Kidney glomerular epithelial cell (primary cell): ENCODE data around the gene ZBTB3.
"Not testable (repeated sequence)": the region's sequence is repeated elsewhere in the genome, so short reads cannot be mapped to it uniquely, and the experiment has no call there.

ENCODE experiments used
- DNase-seq: peaks from one replicate; lab custom pipeline; 2025; lab: John Stamatoyannopoulos, UW

Gene ZBTB3

DNA sequence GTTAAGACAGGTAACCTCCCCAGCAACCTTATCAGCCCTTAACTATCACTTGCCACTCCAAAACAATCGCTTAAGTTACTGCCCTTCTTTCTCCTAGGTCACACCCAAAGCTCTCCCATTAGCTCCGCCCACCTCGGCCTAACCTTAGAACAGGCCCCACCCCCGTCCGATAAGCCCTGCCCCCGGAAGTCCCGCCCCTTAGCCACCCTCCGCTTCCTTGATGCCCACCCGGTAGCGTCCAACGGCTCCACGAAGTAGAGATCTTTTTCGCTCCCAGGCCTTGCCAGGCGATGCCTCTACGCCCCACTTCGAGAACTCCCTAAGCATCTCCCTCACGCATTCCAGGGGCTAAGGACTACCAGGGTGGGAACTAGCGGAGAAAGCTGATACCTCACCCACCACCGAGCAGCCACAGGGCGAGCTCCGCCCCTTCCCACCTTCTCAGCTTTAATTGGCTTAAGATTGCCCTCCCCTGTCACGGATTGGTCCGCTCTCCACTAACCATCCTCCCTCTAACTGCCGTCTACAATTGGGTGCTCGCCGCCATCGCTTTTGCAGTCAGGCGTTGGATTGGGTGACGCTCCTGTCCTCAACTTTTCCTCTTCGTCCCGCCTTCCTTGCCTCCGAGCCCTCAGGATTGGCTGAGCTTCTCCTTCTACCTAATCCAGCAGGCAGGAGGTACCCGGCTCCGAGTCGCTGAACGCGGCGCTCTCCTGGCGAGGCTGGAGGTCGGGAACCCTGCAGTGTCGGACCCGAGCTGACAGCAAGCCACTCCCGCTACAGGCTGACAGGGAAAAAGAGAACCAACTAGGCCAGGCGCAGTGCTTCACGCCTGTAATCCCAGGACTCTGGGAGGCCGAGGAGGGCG is at the start of gene ZBTB3:
Gene ZBTB3 (minus strand): TSS at position 425 of the 868 bp plus-strand sequence. CDS start 496 bp downstream, outside the sequence.
- peak; percentile 99 for DNase-seq

DNA sequence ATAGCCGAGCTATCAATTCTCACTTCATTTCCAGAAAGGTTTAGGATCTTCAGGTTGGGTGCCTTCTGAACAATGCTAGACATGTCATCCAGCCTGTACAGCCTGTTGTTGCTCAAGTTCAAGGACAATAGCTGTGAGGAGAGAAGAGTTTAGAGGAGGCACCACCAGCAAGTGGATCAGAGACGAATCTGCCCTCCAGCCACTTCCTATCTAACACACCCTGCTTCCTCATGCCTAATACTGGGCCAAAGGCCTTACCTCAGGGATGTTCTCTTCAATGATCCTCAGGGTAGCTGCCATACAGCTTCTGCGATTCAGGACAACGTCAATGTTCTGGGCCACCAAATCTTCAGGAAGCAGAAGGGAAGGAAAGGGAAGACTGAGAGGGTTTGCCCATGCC is 47.1 kb upstream of the ZBTB3 start:
- no peak for DNase-seq

DNA sequence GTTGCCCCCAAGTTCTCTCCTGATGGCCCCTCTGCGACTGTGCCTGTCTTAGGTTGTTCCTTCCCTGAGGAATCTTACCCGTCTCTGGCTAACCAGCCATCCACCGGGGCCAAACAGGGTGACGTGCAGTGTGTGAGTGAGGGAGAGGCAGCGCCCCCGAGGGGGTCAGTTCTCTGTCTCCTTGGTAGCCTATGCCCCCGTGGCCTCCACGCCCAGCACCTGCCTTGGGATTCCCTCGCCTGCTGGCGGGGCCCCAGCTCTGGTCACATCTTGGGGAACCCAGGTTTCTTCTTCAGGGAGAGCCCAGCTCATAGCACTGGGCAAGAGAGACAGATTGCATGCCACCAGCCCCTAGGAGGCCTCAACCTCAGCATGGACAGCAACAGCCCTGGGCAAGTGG is 45.5 kb upstream of the ZBTB3 start:
- no peak for DNase-seq

DNA sequence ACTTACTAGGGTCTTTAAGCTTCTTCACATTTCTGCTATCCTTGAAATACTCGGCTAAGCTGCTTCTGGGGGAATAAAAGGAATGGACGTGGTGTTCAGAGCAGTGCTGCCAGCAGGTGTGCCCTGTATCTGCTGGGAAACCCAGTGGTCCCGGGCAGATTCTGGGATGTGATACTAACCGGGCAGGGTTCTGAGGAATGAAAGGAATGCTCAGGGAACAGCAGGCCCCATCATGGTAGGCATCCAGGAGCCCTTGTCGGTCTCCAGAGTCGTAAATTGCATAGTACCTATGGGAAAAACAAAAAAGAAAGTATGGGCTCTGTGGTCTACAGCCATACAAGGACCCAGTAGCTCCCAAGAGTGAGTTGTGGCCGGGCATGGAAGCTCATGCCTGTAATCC is 42.3 kb upstream of the ZBTB3 start:
- DNase-seq, result no peak

DNA sequence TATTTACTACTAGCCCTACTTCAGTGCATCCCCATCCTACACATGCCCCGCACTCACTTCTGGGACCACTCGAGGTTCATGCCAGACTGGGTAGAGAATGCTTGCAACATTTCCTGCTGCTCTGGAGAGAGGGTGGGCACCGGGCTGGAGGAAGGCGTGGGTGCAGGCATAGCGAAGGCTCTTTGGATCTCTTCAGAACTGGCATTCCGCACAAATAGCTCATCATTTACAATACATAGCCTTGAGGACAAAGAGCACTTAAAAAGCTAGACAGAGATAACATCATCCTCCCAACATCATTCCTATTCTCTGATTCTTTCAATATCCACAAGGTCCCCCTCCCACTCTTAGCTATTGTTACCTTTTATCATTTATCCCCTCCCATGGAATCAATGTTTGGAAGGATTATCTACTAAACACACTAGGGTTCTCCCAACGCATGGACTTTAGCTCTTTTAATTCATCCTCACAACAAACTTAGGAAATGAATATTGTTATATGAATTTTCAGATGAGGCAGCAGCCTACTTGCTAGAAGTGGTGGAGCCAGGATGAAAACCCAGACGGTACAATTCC is 40.3 kb upstream of the ZBTB3 start:
- no peak for DNase-seq

DNA sequence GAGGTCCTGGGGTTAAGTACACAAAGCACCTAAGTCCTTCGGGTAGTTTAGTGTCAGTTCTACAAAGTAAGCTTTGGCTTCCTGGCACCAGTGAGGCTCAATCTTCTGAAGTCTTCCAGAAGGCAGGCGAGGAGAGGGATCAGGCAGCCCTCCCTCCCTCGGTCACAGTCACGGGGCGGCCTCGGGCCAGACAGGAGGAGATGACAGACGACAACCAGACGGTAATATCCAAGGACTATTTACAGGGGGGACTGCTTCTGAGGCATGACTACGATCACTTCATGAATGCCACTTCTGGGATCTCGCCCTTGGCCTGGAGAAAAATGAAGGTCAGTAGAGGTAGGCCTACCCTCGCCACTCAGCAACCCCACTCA is 38.2 kb upstream of the ZBTB3 start:
- DNase-seq, result no peak

DNA sequence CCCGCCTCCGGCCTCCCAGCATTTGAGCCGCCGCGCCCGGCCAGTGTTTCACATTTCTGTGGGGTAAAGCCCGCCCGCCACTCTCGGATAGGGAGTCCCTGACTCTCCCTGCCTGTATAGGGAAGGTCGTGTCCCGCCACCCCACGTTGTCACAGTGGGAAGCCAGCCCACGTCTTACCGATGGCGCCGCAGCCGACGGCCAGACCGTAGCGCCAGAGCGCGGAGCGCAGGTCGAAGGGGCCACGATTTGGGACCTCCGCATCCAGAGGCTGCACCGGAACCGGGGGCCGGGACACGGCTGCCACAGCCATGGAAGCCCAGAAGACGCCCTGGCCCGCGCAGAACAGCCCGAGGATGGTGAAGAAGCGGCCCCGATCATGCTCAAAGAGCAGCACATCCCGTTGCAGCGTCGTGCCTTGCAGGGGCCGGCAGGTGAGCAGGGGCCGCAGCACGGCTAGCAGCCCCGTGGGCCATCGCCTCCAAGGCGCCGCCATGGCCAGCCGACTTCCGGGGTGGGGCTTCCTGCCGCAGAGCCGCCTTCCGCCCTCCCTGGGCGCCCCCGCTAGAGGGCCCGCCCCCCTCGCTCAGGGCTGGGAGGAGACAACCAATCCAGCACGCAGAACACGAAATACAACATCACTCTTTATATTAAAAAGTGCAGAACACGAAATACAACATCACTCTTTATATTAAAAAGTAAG is 37.7 kb upstream of the ZBTB3 start, which contains the start of gene TMEM223:
Gene TMEM223 (minus strand): TSS at position 506 of the 701 bp plus-strand sequence. CDS start 12 bp downstream, at position 494.
- peak; percentile 68 for DNase-seq

DNA sequence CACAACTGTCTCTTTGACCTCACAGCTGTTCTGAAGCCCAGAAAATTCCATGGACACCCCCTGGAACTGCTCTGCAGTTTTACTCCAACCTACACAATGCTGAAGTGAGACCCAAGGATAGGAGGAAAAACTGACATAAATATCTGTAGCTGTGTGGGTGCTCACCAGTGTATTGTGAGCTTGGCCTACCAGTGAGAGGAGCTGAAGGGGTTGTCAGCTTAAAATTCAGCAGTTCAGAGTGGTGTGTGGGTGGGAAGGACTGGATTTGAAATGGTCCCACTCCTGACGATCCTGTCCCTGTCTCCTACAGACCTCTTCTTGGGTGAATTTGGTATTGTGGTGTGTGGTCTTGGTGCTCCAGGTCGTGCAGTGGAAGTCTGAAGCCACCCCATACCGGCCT is 35.6 kb upstream of the ZBTB3 start:
- no peak for DNase-seq

DNA sequence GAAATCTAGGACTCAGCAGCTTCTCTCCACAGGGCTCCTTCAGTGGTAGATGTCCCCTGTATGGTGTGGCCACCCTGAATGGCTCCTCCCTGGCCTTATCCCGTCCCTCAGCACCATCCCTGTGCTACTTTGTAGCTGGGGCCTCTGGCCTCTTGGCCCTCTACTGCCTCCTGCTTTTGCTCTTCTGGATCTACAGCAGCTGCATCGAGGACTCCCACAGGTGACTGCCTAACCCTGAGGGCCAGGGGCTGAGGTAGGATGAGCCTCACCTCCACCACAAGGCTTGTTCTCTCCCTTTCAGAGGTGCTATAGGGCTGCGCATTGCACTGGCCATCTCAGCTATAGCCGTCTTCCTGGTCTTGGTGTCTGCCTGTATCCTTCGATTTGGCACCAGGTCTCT is 35.0 kb upstream of the ZBTB3 start:
- DNase-seq, result no peak

DNA sequence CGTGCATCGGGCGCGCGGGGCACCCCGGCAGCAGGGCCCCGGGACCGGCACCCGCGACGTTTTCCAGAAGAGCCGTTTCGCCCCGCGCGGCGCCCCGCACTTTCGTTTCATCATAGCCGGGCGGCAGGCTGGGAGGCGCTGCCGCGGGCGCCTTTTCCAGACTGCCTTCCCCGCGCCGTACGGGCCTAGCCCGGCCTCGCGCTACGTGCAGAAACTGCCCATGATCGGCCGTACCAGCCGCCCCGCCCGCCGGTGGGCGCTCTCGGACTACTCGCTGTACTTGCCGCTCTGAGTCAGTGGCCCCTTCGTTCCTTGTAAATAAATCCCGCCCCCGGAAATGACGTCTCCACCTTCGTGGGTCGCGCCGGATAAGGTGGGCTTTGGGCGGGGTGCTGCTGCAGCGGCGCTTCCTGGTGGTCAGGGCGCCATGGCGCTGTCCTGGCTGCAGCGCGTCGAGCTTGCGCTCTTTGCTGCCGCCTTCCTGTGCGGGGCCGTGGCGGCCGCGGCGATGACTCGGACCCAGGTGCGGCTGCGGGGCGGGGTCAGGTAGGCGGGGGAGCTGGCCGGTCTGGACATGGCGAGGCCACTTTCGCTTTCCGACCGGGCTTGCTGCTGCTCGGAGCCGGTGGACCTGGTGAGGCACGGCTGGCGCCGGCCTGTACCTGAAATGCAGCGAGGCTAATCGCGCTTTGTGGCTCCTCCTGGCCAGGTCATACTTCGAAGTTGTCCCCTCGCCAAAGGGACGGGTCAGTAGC is 33.2 kb upstream of the ZBTB3 start, which contains the start of gene TMEM179B:
Gene TMEM179B (plus strand): TSS at position 398 of the 755 bp plus-strand sequence. CDS start 30 bp downstream, at position 428.
- peak; percentile 85 for DNase-seq

DNA sequence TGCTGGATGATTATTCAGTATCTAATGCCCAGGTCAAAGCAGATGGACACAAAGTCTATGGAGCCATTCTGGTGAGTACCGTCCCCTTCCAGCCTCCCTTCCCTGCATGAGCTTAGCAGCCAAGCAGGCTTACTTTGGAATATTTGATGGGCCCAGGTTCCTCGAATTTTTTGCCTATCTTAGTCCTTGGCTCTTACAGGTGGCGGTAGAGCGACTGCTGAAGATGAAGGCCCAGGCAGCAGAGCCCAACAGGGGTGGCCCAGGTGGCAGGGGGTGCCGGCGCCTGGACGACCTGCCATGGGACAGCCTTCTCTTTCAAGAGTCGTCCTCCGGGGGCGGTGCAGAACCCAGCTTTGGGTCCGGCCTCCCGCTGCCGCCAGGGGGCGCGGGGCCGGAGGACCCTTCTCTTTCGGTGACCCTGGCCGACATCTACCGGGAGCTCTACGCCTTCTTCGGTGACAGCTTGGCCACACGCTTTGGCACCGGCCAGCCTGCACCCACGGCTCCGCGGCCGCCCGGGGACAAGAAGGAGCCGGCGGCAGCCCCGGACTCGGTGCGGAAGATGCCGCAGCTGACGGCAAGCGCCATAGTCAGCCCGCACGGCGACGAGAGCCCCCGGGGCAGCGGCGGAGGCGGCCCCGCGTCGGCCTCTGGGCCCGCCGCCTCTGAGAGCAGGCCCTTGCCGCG is 32.5 kb upstream of the ZBTB3 start:
- peak; percentile 68 for DNase-seq

DNA sequence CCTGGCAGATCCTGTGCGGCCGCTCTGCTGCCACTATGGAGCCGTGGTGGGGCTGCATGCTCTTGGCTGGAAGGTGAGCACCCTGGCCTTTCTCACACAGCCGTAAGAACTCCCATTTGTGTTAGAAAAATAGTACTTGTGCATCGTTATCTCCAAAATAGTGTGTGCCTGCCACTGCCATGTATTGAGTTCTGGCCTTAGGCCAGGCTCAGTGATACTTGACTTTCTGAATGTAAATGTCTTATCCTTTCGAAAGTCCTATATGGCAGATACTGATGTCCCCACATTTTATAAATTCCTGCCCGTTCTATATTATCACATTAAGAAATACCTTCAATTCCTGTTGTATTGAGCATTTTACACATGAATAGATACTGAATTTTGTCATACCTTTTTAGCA is 28.8 kb upstream of the ZBTB3 start:
- no peak for DNase-seq

DNA sequence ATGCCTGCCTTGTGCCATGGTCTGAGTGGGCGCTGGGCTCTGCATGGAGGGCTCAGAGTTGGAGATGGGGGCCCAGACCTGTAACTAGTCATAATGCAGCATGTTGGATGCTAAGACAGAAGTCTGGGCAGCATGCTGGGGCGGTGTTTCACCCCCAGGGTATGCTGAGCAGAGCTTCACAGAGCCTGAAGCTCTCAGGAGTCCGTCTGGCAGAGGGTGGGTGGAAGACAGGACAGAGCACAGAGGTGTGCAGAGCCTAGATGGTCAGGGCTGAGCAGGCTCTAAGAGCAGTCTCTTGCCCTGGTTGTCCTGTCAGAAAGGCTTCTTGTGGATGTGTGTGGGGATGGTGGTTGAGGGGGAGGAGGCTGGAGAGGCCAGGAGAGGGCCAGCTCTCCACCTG is 24.5 kb upstream of the ZBTB3 start:
- no peak for DNase-seq

DNA sequence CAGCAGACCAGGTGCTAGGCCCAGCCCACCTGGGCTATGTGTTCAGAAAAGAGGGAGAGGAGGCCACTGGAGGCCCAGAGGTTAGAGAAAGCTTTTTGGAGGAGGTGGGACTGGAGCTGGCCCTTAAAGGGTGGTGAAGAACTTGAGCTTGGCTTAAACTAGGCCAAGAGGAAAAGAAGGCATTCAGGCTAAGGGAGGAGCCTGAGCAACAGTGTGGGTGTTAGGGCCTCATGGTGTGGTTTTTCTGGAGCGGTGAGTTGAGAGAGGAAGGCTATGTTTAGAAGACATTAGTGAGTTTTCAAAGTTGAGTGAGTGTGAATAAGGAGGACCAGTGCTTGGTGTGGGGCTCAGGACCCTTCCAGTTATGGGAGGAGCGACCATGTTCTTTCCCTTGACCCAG is 23.4 kb upstream of the ZBTB3 start:
- DNase-seq, result no peak

DNA sequence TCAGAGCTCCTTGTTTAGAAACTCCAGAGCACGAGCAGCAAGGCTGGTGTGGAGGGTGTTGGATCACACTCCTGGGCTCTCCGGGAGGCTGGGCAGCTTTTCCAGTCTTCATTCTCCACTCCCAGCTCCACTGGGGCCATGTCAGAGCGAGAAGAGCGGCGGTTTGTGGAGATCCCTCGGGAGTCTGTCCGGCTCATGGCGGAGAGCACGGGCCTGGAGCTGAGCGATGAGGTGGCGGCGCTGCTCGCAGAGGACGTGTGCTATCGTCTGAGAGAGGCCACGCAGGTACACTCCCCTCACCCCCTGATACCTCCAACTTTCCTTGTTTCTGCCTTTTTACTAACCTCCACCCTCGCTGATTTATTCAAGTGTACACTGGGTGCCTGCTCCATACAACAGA is 21.7 kb upstream of the ZBTB3 start:
- no peak for DNase-seq

DNA sequence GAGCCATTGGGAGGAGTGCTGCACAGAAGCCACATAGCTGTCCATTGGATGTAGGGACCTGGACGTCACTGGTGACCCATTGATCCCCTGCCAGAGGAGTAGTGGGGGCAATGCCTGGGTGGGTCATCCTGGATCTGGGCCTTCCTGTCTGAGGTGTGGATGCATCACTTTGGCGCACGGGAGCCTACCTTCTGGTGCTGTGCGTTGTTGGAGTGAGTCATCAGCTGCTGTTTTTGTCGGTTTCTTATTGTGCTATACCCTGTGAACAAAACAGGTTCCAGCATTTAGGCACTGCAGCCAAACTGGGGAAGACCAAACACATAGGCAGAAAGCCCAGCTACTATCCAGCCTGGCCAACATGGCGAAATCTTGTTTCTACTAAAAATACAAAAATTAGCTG is 20.4 kb upstream of the ZBTB3 start:
- DNase-seq, result no peak

DNA sequence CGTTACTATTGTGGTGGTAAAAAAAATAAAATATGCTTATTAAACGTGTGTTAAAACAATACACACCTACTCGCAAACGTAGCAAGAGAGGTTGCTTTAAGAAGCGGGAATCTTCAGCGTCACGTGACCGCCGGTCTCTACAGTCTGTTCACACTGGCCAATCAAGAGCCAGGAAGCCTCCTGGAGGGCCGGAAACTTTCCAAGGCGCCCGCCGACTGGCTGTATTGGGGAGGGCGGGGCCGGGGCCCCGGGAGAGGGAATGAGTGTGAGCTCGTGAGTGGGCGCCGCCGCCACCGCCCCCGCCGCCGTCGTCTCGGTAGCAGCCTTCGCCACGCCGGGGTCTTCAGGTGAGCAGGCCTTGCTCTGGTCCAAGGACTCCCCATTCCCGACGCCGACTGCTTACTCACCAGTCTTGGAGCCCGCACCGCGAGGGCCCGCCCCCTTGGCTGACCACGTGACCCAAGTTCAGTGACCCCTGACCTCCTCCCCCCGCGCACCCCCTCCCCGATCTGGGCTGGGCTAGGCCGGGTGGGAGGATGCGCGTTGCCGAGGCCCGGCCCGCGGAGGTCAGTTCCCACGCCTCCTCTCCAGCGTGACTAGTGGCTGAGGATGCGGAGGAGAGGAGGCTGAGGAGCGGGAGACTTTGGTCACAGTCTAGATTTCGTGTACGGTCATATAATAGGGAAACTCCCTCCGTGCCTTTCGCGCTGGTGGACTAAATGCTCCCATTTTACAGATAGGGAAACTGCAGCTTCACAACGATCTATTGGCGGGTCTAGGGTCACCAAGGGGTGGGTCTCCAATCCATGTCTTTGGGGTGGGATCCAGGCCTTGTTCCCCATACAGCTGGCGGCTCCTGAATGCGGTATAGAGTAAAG is 17.4 kb upstream of the ZBTB3 start, which contains the start of gene TAF6L:
Gene TAF6L (plus strand): TSS at position 253 of the 878 bp plus-strand sequence. CDS start 4,388 bp downstream, outside the sequence.
- DNase-seq, result peak; percentile 90

DNA sequence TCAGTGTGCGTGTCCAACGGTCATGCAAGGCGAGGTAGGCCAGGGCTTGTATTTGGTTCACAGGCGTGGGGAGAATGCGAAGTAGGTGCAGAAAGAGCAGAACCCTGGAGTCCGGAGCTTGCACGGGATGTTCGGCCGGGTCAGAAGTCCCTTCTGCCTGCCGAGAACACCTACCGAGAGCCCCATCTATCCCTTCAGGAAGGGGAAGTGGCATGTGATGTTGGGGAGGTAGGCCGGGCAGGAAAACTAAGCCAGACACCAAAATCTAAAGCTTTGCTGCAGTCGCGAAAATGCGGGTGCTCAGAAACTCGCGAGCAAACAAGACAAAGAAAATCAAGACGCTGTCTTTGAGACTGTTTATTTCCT is 16.8 kb upstream of the ZBTB3 start:
- peak; percentile 60 for DNase-seq

DNA sequence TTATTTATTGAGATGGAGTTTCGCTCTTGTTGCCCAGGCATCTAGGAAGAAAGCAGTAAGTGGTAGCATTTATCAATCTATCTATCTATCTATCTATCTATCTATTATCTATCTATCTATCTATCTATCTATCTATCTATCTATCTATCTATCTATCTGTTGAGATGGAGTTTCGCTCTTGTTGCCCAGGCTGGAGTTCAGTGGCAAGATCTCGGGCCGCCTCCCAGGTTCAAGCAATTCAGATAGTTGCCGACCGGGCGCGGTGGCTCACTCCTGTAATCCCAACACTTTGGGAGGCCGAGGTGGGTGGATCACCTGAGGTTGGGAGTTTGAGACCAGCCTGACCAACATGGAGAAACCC is 6.9 kb upstream of the ZBTB3 start:
- DNase-seq, result not testable (repeated sequence)
